OCI-LY3 (cell line): Measurements from ENCODE around the gene GNAS-AS1.

ENCODE experiments used
- H2AFZ ChIP-seq: fragments of 200-600, 300-600 bp; shearing (Covaris generic); 2 replicates; pipeline ENCODE4 v1.6.0; 2014; ENCODE audit warnings: antibody characterized with exemption, low read depth, low read length
- H3K27ac ChIP-seq: fragments of 200-600, 300-600 bp; sonication (generic); 2 replicates; pipeline ENCODE4 v1.5.1; 2014; ENCODE audit warnings: mild to moderate bottlenecking, low read length, moderate library complexity, mixed read lengths
- H3K27me3 ChIP-seq: fragments of 200-600, 300-600 bp; sonication (generic); 2 replicates; pipeline ENCODE4 v1.6.1; 2014; ENCODE audit warnings: low read depth, low read length, mixed read lengths
- H3K36me3 ChIP-seq: fragments of 200-600, 300-600 bp; sonication (generic); replicated peaks from 2 replicates; pipeline ENCODE3; 2014; ENCODE audit warnings: low read depth, low read length, mixed read lengths
- H3K4me1 ChIP-seq: fragments of 300-600, 200-600 bp; sonication (generic); 2 replicates; pipeline ENCODE4 v1.6.1; 2014; ENCODE audit warnings: low read length, mixed read lengths
- H3K4me2 ChIP-seq: fragments of 200-600, 300-600 bp; sonication (generic); 2 replicates; pipeline ENCODE4 v1.6.1; 2014; ENCODE audit warnings: low read length, mixed read lengths
- H3K4me3 ChIP-seq: fragments of 300-600, 200-600 bp; sonication (generic); 2 replicates; pipeline ENCODE4 v1.5.1; 2014; ENCODE audit warnings: antibody characterized with exemption, mild to moderate bottlenecking, low read length, moderate library complexity
- H3K79me2 ChIP-seq: fragments of 300-600, 200-600 bp; shearing (Covaris generic); 2 replicates; pipeline ENCODE4 v1.6.1; 2014; ENCODE audit warnings: mild to moderate bottlenecking, low read length, mixed read lengths
- H3K9ac ChIP-seq: fragments of 300-600, 200-600 bp; shearing (Covaris generic); 2 replicates; pipeline ENCODE4 v1.6.0; 2014; ENCODE audit warnings: mild to moderate bottlenecking, low read length, moderate library complexity
- H3K9me3 ChIP-seq: fragments of 200-600, 300-600 bp; shearing (Covaris generic); 2 replicates; pipeline ENCODE4 v1.6.1; 2014; ENCODE audit warnings: low read length, mixed read lengths; ENCODE audit not compliant: insufficient read depth
- H4K20me1 ChIP-seq: fragments of 200-600, 300-600 bp; sonication (generic); 2 replicates; pipeline ENCODE4 v1.6.1; 2016; ENCODE audit warnings: low read length, mixed read lengths; ENCODE audit not compliant: insufficient read depth
- CTCF ChIP-seq: fragments of 200-600, 300-600 bp; sonication (generic); IDR thresholded peaks from 2 replicates; pipeline ENCODE4 v1.5.1; 2014; ENCODE audit warnings: antibody characterized with exemption, low read length, low read depth
- EZH2phosphoT487 ChIP-seq: fragments of 200-600 bp; shearing (Covaris generic); IDR thresholded peaks from 2 replicates; pipeline ENCODE4 v1.6.1; 2018; ENCODE audit warnings: antibody characterized with exemption, mixed run types, low read depth

Gene GNAS-AS1

GRCh38 chr20:58815448-58815847 lies 35.3 kb downstream of the GNAS-AS1 start:
- no peak overlapping the region for H3K9ac ChIP-seq
- TF ChIP-seq EZH2phosphoT487: no peak
- TF ChIP-seq CTCF: no peak
- H3K27ac ChIP-seq: no peak overlapping the region
- no peaks in the 10 kb centered on the region for H3K36me3 ChIP-seq
- no peaks in the 10 kb centered on the region for H3K4me1 ChIP-seq
- no peaks in the 10 kb centered on the region for H4K20me1 ChIP-seq
- H3K4me3 ChIP-seq: no peak overlapping the region
- H3K27me3 ChIP-seq: peaks cover 7% of the 10 kb centered on the region
- no peak overlapping the region for H2AFZ ChIP-seq
- no peaks in the 10 kb centered on the region for H3K79me2 ChIP-seq
- H3K9me3 ChIP-seq: no peaks in the 10 kb centered on the region
- H3K4me2 ChIP-seq: no peak overlapping the region

GRCh38 chr20:58813369-58813768 lies 37.3 kb downstream of the GNAS-AS1 start:
- H3K9me3 ChIP-seq: no peaks in the 10 kb centered on the region
- no peaks in the 10 kb centered on the region for H3K79me2 ChIP-seq
- no peaks in the 10 kb centered on the region for H4K20me1 ChIP-seq
- TF ChIP-seq EZH2phosphoT487 (no peak), CTCF (no peak)
- no peaks in the 10 kb centered on the region for H3K4me1 ChIP-seq
- no peak overlapping the region for H2AFZ ChIP-seq
- H3K36me3 ChIP-seq: no peaks in the 10 kb centered on the region
- no peak overlapping the region for H3K4me2 ChIP-seq
- no peak overlapping the region for H3K27ac ChIP-seq
- peaks cover 15% of the 10 kb centered on the region for H3K27me3 ChIP-seq
- no peak overlapping the region for H3K4me3 ChIP-seq
- no peak overlapping the region for H3K9ac ChIP-seq

- H3K9me3 ChIP-seq: no peaks in the 10 kb centered on the region
- H3K4me2 ChIP-seq: no peak overlapping the region
- no peak overlapping the region for H3K27ac ChIP-seq
- no peaks in the 10 kb centered on the region for H4K20me1 ChIP-seq
- H3K4me3 ChIP-seq: no peak overlapping the region
- H3K4me1 ChIP-seq: no peaks in the 10 kb centered on the region
- TF ChIP-seq EZH2phosphoT487 (no peak), CTCF (no peak)
- no peaks in the 10 kb centered on the region for H3K79me2 ChIP-seq
- no peaks in the 10 kb centered on the region for H3K36me3 ChIP-seq
- no peak overlapping the region for H2AFZ ChIP-seq
- peaks cover 29% of the 10 kb centered on the region for H3K27me3 ChIP-seq
- H3K9ac ChIP-seq: no peak overlapping the region
These were observed 39.4 kb downstream of the GNAS-AS1 start for GRCh38 chr20:58811334-58811733.

- Histone ChIP-seq H3K9ac (no peak overlapping the region), H3K9me3 (no peaks in the 10 kb centered on the region), H2AFZ (no peak overlapping the region), H3K4me1 (no peaks in the 10 kb centered on the region), H4K20me1 (no peaks in the 10 kb centered on the region), H3K79me2 (no peaks in the 10 kb centered on the region), H3K4me2 (no peak overlapping the region), H3K27ac (no peak overlapping the region), H3K27me3 (peaks cover 33% of the 10 kb centered on the region), H3K4me3 (no peak overlapping the region), H3K36me3 (no peaks in the 10 kb centered on the region)
- TF ChIP-seq CTCF (no peak), EZH2phosphoT487 (no peak)
These were observed 39.8 kb downstream of the GNAS-AS1 start for GRCh38 chr20:58810879-58811250.
